Nephron (organoid): ENCODE measurements around the gene NSG2.

Source experiments
- H3K27ac Mint-ChIP-seq, 3 experiments: 2 replicates each; pipeline ENCODE4 v1.8.0; 2020; ENCODE audit warnings: mixed read lengths in 3 of 3, mild to moderate bottlenecking in 2 of 3, moderate library complexity in 1 of 3
- H3K27me3 Mint-ChIP-seq: 2 replicates; pipeline ENCODE4 v1.8.0; 2021; ENCODE audit warnings: low read depth, mild to moderate bottlenecking, moderate library complexity, mixed read lengths
- H3K36me3 Mint-ChIP-seq: 2 replicates; pipeline ENCODE4 v1.8.0; 2020; ENCODE audit warnings: low read depth, mixed read lengths
- H3K4me1 Mint-ChIP-seq: 2 replicates; pipeline ENCODE4 v1.8.0; 2020; ENCODE audit warnings: mixed read lengths
- H3K4me3 Mint-ChIP-seq, 3 experiments: 2 replicates each; pipeline ENCODE4 v1.8.0; 2020; ENCODE audit warnings: mild to moderate bottlenecking in 3 of 3, mixed read lengths in 3 of 3, moderate library complexity in 2 of 3
- H3K9me3 Mint-ChIP-seq: 2 replicates; pipeline ENCODE4 v1.8.0; 2020; ENCODE audit warnings: mixed read lengths
- TF ChIP-seq, protein P1 (sequence below), 3 experiments: fragments of 200-600 bp; sonication (generic); IDR thresholded peaks; one replicate each; pipeline ENCODE4 v1.5.0; 2021; ENCODE audit warnings: antibody characterized with exemption in 3 of 3; ENCODE audit not compliant: unreplicated experiment in 3 of 3

The NSG2 gene

DNA sequence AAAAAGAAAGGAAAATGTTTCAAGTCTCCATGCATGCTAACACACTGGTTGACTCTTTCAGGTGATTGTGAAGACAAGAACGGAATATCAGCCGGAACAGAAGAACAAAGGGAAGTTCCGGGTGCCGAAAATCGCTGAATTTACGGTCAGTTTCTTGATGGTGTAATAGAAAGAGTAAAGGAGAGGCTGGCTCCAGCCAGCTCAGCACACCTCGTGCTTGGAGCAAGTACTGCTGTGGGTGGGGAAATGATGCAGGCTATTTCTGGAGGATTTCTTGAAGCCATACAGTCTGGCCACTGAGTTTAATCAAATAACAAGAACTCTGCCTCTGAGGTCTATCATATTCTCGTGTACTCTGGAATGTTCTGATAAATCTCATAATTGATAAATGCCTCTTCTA is 18.7 kb downstream of the NSG2 start:
- Mint-ChIP-seq H3K9me3 (no peaks in the 10 kb centered on the region), H3K36me3 (no peaks in the 10 kb centered on the region), H3K4me3 (no peak overlapping the region), H3K27me3 (peaks cover 27% of the 10 kb centered on the region), H3K4me1 (no peaks in the 10 kb centered on the region), H3K27ac (no peak overlapping the region)
- TF ChIP-seq, protein P1, sequence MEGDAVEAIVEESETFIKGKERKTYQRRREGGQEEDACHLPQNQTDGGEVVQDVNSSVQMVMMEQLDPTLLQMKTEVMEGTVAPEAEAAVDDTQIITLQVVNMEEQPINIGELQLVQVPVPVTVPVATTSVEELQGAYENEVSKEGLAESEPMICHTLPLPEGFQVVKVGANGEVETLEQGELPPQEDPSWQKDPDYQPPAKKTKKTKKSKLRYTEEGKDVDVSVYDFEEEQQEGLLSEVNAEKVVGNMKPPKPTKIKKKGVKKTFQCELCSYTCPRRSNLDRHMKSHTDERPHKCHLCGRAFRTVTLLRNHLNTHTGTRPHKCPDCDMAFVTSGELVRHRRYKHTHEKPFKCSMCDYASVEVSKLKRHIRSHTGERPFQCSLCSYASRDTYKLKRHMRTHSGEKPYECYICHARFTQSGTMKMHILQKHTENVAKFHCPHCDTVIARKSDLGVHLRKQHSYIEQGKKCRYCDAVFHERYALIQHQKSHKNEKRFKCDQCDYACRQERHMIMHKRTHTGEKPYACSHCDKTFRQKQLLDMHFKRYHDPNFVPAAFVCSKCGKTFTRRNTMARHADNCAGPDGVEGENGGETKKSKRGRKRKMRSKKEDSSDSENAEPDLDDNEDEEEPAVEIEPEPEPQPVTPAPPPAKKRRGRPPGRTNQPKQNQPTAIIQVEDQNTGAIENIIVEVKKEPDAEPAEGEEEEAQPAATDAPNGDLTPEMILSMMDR (IDR thresholded peaks at IDR 0.05; ENCODE audit: unreplicated experiment in 3 of 3) = no peak

DNA sequence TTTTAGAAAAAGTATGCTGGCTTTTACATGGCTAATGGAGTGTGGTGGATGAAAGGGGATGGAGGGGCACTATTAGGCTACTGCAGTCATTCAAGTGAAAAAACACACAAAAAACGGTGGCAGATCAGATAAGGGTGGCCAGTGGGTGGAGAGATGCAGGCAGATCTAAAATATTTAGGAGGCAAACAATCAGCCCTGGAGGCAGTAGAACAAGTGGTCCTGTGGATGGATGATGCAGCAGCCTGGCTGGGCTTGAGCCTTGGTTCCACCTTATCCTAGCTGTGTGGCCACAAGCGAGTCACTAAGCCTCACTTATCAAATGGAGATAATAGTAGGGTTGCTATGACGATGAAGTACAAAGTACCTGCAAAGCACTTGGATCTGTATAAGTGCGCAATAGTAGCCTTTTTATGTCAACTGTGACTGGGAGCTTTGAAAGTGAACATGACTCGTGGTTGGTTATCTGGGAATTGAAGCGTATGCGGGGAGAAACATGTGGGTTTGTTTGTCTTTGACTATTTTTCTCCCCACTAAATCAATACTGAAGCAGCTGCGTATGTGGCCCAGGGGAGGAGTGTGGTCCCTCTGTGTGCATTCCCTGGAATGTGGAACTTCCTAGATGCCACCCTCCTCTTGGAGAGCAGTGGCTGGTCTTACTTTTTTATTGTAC is 20.2 kb downstream of the NSG2 start:
- TF ChIP-seq, protein P1 (IDR thresholded peaks at IDR 0.05; ENCODE audit: unreplicated experiment in 3 of 3) = no peak
- Mint-ChIP-seq H3K9me3 (no peaks in the 10 kb centered on the region), H3K4me1 (no peaks in the 10 kb centered on the region), H3K27me3 (peaks cover 16% of the 10 kb centered on the region), H3K36me3 (no peaks in the 10 kb centered on the region), H3K27ac (no peak overlapping the region), H3K4me3 (no peak overlapping the region)

DNA sequence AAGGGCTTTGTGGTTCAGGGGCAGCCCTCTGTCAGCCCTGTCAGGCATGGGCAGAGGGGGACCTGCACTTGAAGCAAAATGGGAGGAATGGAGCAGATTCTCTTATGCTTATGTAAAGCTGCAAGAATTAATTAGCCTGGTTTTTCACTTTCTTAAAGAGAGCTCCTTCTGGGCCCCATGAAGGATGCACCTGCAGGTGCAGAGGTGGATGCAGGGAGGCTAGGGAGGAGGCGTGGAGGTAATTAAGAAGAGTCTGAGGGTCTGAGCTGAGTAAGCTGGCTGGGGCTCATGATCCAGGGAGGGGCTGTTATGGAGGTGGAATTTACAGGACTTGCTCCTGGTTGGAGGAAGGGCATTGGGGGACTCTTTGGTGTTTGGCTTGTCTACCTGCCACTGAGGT is 22.0 kb downstream of the NSG2 start:
- H3K27ac Mint-ChIP-seq = no peak overlapping the region
- no peaks in the 10 kb centered on the region for H3K9me3 Mint-ChIP-seq
- no peaks in the 10 kb centered on the region for H3K4me1 Mint-ChIP-seq
- peaks cover 27% of the 10 kb centered on the region for H3K27me3 Mint-ChIP-seq
- TF ChIP-seq, protein P1 (IDR thresholded peaks at IDR 0.05; ENCODE audit: unreplicated experiment in 3 of 3) = no peak
- H3K36me3 Mint-ChIP-seq = no peaks in the 10 kb centered on the region
- no peak overlapping the region for H3K4me3 Mint-ChIP-seq

DNA sequence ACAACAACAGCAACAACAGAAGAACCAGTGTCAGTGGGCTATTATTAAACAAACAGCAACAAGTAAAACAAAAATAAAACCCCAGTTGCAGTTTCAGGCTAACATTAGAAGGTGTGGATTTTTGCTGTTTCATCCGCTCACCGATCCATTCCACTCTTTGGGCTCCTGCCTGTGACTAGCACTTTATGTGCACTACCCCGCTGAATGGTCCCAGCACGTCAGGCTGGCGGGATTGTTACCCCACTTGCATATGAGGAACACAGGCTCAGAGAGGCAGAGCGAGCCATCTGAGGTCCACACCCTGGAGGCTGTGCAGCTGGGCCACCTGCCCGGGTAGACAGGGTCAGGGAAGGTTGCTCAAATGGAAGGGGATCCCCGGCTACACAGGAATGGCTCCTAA is 26.0 kb downstream of the NSG2 start:
- Mint-ChIP-seq H3K9me3 (no peaks in the 10 kb centered on the region), H3K27ac (no peak overlapping the region), H3K36me3 (no peaks in the 10 kb centered on the region), H3K27me3 (peaks cover 12% of the 10 kb centered on the region), H3K4me1 (peaks cover 4% of the 10 kb centered on the region), H3K4me3 (no peak overlapping the region)
- TF ChIP-seq, protein P1 (IDR thresholded peaks at IDR 0.05; ENCODE audit: unreplicated experiment in 3 of 3) = no peak

DNA sequence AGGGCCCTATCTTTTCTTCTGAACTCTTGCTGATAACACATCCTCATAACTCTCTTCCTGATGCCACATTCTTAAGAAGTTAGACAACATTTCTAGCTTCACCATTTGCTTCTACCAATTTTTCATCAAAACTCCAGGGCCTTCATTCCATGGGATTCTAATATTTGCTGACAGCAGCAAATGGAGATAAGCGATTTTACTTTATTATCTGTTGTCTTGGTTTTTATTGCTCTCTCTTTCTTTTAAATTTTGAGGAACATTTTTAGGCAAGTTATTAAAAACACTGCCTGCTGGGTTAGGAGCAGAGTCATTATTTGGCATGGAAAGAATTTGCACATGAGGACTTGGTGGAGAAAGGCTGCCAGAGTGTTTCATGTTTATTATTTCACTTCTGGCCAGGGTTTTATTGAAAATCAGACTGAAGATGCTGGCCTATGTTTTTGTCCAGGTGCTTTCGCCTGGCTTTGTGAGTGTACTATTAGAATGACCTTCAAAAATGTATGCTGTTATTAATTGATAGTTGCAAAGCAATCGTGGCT is 27.7 kb downstream of the NSG2 start:
- Mint-ChIP-seq H3K27me3 (peaks cover 15% of the 10 kb centered on the region), H3K36me3 (no peaks in the 10 kb centered on the region), H3K4me1 (peaks cover 4% of the 10 kb centered on the region), H3K27ac (no peak overlapping the region), H3K9me3 (no peaks in the 10 kb centered on the region), H3K4me3 (no peak overlapping the region)
- TF ChIP-seq, protein P1 (IDR thresholded peaks at IDR 0.05; ENCODE audit: unreplicated experiment in 3 of 3) = no peak

DNA sequence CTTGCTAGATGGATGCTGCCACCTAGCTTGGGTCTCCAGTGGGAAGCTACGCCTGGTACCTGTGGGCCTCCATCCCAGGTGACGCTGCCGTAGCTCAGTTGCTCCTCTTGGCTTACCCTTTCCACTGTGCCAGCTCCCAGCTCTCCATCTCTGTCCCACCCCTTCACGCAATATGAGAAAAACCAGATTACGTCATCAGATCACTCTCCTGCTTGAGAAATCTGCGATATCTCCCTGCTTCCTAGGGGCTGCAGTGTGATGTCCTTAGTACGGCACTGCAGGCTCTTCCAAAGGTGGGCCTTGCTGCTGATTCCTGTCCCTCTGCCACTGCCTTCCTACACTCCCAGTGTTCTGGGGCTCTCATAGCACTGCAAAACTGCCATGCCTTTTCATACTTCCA is 28.9 kb downstream of the NSG2 start:
- H3K27me3 Mint-ChIP-seq = peaks cover 21% of the 10 kb centered on the region
- H3K36me3 Mint-ChIP-seq = no peaks in the 10 kb centered on the region

More for the DNA sequence above, 28.9 kb downstream of the NSG2 start:
- H3K27ac Mint-ChIP-seq = no peak overlapping the region
- H3K9me3 Mint-ChIP-seq = no peaks in the 10 kb centered on the region
- H3K4me3 Mint-ChIP-seq = no peak overlapping the region
- TF ChIP-seq, protein P1 (IDR thresholded peaks at IDR 0.05; ENCODE audit: unreplicated experiment in 3 of 3) = no peak
- H3K4me1 Mint-ChIP-seq = peaks cover 4% of the 10 kb centered on the region
